NCI-H146 (cell line): Measurements from ENCODE around the gene LSM14A.

Experiments used
- DNase-seq: peaks from one replicate; lab custom pipeline; 2025; lab: John Stamatoyannopoulos, UW

LSM14A gene

DNA sequence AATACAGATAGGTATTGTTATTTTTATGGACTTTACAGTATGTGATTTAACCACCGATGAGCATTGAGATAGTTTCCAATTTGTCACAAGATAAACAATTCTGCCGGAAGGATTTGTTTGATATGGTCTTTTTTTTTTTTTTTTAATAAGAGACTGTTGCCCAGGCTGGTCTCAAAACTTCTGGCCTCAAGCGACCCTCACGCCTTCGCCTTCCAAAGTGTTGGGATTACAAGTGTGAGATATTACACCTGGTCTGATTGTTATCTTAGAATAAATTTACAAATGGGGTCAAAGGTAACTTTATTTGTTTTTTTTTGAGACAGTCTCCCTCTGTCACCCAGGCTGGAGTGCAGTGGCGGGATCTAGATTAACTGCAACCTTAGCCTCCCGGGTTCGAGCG is 83.2 kb downstream of the LSM14A start:
- DNase-seq, result no peak

DNA sequence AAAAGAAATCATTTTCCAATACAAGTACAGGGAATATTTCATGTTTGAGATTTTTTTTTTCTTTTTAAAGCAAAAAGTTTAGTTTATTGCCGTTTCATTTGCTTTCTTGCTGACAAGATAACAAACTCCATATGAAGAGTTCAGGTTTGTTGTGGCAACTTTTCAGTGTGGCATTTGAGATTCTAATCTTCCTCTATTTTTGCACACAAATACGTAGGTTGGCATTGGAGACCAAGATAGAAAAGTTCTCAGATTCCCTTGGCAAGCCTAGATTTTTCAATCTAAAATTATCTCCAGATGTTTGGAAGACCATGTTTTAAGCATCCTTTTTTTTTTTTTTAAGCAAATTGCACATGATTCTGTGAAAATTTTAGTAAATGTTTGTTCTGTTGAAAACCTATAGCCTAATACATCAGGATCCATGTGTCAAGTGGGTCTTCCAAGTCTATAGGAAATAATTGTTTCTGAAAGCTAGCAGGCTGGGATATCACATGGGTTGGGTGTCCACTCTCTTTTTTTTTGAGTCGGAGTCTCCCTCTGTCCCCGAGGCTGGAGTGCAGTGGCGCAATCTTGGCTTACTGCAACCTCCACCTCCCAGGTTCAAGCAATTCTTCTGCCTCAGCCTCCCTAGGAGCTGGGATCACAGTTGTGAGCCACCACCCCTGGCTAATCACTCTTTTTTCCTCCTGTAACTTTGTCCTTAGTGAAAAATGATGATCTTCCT is 84.7 kb downstream of the LSM14A start:
- DNase-seq, result no peak

DNA sequence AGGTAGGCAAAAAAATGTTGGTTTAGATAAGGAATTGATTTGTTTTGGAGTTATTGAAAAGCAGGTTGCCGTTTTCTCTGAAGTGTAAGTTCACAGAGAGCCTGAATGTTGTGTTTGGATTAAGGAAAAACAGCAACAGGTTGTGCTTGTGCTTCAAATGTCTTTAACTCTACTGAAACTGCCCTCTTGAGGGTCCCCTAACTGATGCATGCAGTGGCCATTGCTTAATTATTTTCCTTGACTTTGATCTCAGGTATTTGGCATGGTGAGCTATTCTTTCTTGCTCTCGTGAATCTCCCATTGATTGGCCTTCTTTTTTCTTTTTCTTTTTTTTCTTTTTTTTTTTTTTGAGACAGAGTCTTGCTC is 85.2 kb downstream of the LSM14A start:
- no peak for DNase-seq

GRCh38 chr19:34259367-34260095 is 87.2 kb downstream of the LSM14A start:
- no peak for DNase-seq

GRCh38 chr19:34260771-34261173 is 88.5 kb downstream of the LSM14A start:
- no peak for DNase-seq

DNA sequence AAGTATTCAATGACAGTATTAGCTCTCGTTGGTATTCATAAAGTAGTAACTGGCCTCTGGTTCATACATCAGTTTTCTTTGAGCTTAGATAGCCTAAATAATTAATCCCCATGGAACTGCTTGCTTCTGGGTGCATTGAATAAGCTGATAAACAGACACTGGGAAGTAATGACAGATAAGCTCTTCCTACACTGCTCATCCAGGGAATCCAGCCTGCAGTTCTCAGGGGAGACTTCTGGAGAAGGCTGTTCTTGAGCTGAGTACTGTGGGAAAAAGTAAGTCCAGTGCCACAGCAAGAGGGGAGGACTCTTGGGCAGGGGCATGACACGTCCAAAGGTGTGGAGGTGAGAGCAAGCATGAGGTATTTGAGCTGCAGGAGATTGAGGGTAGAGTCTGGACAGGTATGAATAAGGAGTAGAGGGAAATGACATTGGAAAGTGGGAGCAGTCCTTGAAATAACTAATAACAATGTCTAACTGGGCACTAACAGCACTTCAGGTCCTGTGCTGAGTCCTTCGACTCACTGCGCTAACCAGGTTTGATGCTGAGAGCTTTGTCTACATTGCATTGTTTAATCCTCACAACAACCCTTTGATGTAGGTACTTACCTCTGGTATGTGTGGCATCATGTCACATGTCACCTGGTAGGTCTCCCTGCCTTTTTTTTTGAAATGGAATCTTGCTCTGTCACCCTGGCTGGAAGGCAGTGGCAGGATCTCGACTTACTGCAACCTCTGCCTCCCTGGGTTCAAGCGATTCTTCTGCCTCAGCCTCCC is 89.2 kb downstream of the LSM14A start:
- DNase-seq, result no peak

- DNase-seq, result no peak
These were observed 91.5 kb downstream of the LSM14A start for GRCh38 chr19:34263745-34264237.

- DNase-seq, result no peak
These were observed 92.9 kb downstream of the LSM14A start for GRCh38 chr19:34265221-34265650.

GRCh38 chr19:34269081-34269480 is 96.8 kb downstream of the LSM14A start:
- no peak for DNase-seq

GRCh38 chr19:34269489-34269888 is 97.2 kb downstream of the LSM14A start:
- no peak for DNase-seq

GRCh38 chr19:34269968-34270621 is 97.8 kb downstream of the LSM14A start:
- no peak for DNase-seq

DNA sequence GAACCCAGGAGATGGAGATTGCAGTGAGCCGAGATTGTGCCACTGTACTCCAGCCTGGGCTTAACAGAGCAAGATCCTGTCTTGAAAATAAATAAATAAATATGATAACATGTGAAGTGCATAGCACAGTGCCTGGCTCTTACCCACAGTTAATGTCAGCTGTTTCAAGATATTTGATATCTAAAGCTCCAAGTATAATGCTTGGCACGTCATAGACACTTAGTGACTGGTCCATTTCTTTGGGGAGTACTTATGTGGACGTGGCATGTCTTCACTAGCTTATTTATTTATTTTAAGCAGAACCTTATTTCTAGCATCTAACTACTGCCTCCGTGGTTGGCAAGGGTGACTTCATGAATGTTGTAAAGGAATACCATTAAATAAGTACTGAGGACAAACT is 100.8 kb downstream of the LSM14A start:
- no peak for DNase-seq

- no peak for DNase-seq
These were observed 102.1 kb downstream of the LSM14A start for GRCh38 chr19:34274284-34274826.

GRCh38 chr19:34274827-34275625 is 102.7 kb downstream of the LSM14A start:
- no peak for DNase-seq

GRCh38 chr19:34275705-34276104 is 103.4 kb downstream of the LSM14A start:
- no peak for DNase-seq

GRCh38 chr19:34276614-34277013 is 104.3 kb downstream of the LSM14A start:
- peak; percentile 32 for DNase-seq

- no peak for DNase-seq
These were observed 104.9 kb downstream of the LSM14A start for GRCh38 chr19:34277244-34277643.

GRCh38 chr19:34278783-34279182 is 106.5 kb downstream of the LSM14A start:
- no peak for DNase-seq
